Keratinocyte (primary cell): ENCODE measurements around the gene MAP3K5.
"Not testable (repeated sequence)": the region's sequence is repeated elsewhere in the genome, so short reads cannot be mapped to it uniquely, and the experiment has no call there.

Source experiments
- CTCF ChIP-seq, 3 experiments: IDR thresholded peaks in 1 of 3; conservative IDR thresholded peaks in 1 of 3; optimal IDR thresholded peaks in 1 of 3; 2 replicates in 2 of 3; 3 replicates in 1 of 3; pipeline versions ENCODE3 to v1.5.1; 2011; ENCODE audit warnings: low read length in 3 of 3, mild to moderate bottlenecking in 3 of 3, moderate library complexity in 2 of 3, control low read depth in 1 of 3, inconsistent platforms in 1 of 3; ENCODE audit not compliant: insufficient read depth in 2 of 3; ENCODE audit errors: extremely low read depth in 1 of 3
- EZH2 ChIP-seq: IDR thresholded peaks from one replicate; pipeline ENCODE4 v1.6.1; 2012; ENCODE audit warnings: inconsistent platforms, mild to moderate bottlenecking, low read length, moderate library complexity

- not testable (repeated sequence) for TF ChIP-seq CTCF (optimal IDR thresholded peaks at IDR 0.05 in 1 of 3, IDR thresholded peaks at IDR 0.05 in 1 of 3, conservative IDR thresholded peaks at IDR 0.05 in 1 of 3; ENCODE audit: extremely low read depth in 1 of 3, insufficient read depth in 2 of 3, low read length in 3 of 3); EZH2
Observed at GRCh38 chr6:136584290-136584689, 208.0 kb downstream of the MAP3K5 start.
